SK-N-SH (cell line): Measurements from ENCODE around the gene MYEOV. TPM values are rescaled to one million over a fixed set of nuclear protein-coding genes. Genes with fewer than 3 reads are reported as not detected.

ENCODE experiments used
- CTCF ChIA-PET: fragments of 300-600, 350-600 bp; formaldehyde crosslinking; extraction: SDS; loops from one replicate; lab custom pipeline; 2021; lab: Yijun Ruan, JAX
- POLR2A ChIA-PET: fragments of 350-600 bp; sonication (Branson Sonifier 250); formaldehyde crosslinking; extraction: SDS; loops from one replicate; lab custom pipeline; 2020; ENCODE audit warnings: antibody characterized with exemption, inconsistent platforms; lab: Yijun Ruan, JAX
- DNase-seq: peaks from one replicate; pipeline ENCODE4 v3.0.0; 2012
- H2AFZ ChIP-seq: fragments of 200-600 bp; sonication (generic); 2 replicates; pipeline ENCODE4 v1.8.1; 2016; ENCODE audit warnings: antibody characterized with exemption, mild to moderate bottlenecking, low read depth
- H3F3A ChIP-seq: fragments of 200-600 bp; sonication (generic); replicated peaks from 2 replicates; pipeline ENCODE3; 2016; ENCODE audit warnings: antibody characterized with exemption, mild to moderate bottlenecking; ENCODE audit not compliant: insufficient read depth
- H3K27ac ChIP-seq, 2 experiments: fragments of 200-500 bp in 1 of 2; fragments of 200-600 bp in 1 of 2; sonication (Bioruptor generic) in 1 of 2; sonication (generic), shearing (Covaris generic) in 1 of 2; 2 replicates each; pipeline versions ENCODE4 v1.5.1 to v1.6.1; 2014 to 2016; ENCODE audit warnings: low read depth in 2 of 2, inconsistent platforms in 1 of 2, low read length in 1 of 2, mild to moderate bottlenecking in 1 of 2, mixed read lengths in 1 of 2
- H3K27me3 ChIP-seq: fragments of 200-600 bp; sonication (generic), shearing (Covaris generic); 2 replicates; pipeline ENCODE4 v1.6.1; 2016; ENCODE audit warnings: mixed run types; ENCODE audit not compliant: insufficient read depth
- H3K36me3 ChIP-seq, 2 experiments: fragments of 200-500 bp in 1 of 2; fragments of 200-600 bp in 1 of 2; sonication (Bioruptor generic) in 1 of 2; sonication (generic) in 1 of 2; replicated peaks in 1 of 2; 2 replicates each; pipeline versions ENCODE3 to v1.5.1; 2014 to 2016; ENCODE audit warnings: low read length in 1 of 2, mild to moderate bottlenecking in 1 of 2; ENCODE audit not compliant: insufficient read depth in 2 of 2, control insufficient read depth in 1 of 2
- H3K4me1 ChIP-seq, 2 experiments: fragments of 200-500 bp in 1 of 2; fragments of 200-600 bp in 1 of 2; sonication (Bioruptor generic) in 1 of 2; sonication (generic), shearing (Covaris generic) in 1 of 2; 2 replicates each; pipeline versions ENCODE4 v1.5.1 to v1.6.1; 2014 to 2016; ENCODE audit warnings: low read depth in 1 of 2, low read length in 1 of 2, mixed run types in 1 of 2; ENCODE audit not compliant: insufficient read depth in 2 of 2, control insufficient read depth in 1 of 2
- H3K4me2 ChIP-seq: fragments of 200-600 bp; sonication (generic), shearing (Covaris generic); 2 replicates; pipeline ENCODE4 v1.6.1; 2017; ENCODE audit warnings: mixed run types
- H3K4me3 ChIP-seq, 2 experiments: fragments of 200-500 bp in 1 of 2; fragments of 200-600 bp in 1 of 2; sonication (Bioruptor generic) in 1 of 2; sonication (generic), shearing (Covaris generic) in 1 of 2; 2 replicates each; pipeline versions ENCODE4 v1.5.1 to v1.8.1; 2014 to 2016; ENCODE audit warnings: low read depth in 2 of 2, inconsistent platforms in 1 of 2, low read length in 1 of 2, mild to moderate bottlenecking in 1 of 2, mixed read lengths in 1 of 2, moderate library complexity in 1 of 2
- H3K79me2 ChIP-seq: fragments of 200-600 bp; sonication (generic); 2 replicates; pipeline ENCODE4 v1.8.1; 2017; ENCODE audit warnings: mild to moderate bottlenecking; ENCODE audit not compliant: insufficient read depth
- H3K9ac ChIP-seq: fragments of 200-600 bp; sonication (generic); 2 replicates; pipeline ENCODE4 v1.6.1; 2017; ENCODE audit warnings: mixed run types
- H3K9me2 ChIP-seq: fragments of 200-600 bp; sonication (generic); 2 replicates; pipeline ENCODE4 v1.6.1; 2017; ENCODE audit warnings: mixed run types
- H3K9me3 ChIP-seq: fragments of 200-600 bp; sonication (generic); 2 replicates; pipeline ENCODE4 v1.6.1; 2017; ENCODE audit warnings: mixed run types, mild to moderate bottlenecking, moderate library complexity
- H4K20me1 ChIP-seq: fragments of 200-600 bp; sonication (generic); 2 replicates; pipeline ENCODE4 v1.6.1; 2017; ENCODE audit warnings: mild to moderate bottlenecking, mixed run types; ENCODE audit not compliant: insufficient read depth
- ELF1 ChIP-seq: IDR thresholded peaks from 2 replicates; pipeline ENCODE4 v1.4.0; 2012
- EP300 ChIP-seq, 2 experiments: IDR thresholded peaks; 2 replicates each; pipeline versions ENCODE4 v1.4.0 to v1.6.1; 2012; ENCODE audit warnings: borderline replicate concordance in 1 of 2, low read depth in 1 of 2, low read length in 1 of 2
- EZH2phosphoT487 ChIP-seq: fragments of 200-600 bp; sonication (generic); IDR thresholded peaks from 2 replicates; pipeline ENCODE4 v1.6.1; 2017; ENCODE audit warnings: low read depth, mixed run types, mild to moderate bottlenecking, antibody characterized with exemption, moderate library complexity, borderline replicate concordance
- FOSL2 ChIP-seq: IDR thresholded peaks from 2 replicates; pipeline ENCODE4 v1.4.0; 2012; ENCODE audit warnings: low read depth, mild to moderate bottlenecking, moderate library complexity, borderline replicate concordance
- FOXM1 ChIP-seq: IDR thresholded peaks from 2 replicates; pipeline ENCODE4 v1.4.0; 2012; ENCODE audit warnings: low read depth, mild to moderate bottlenecking
- GABPA ChIP-seq: IDR thresholded peaks from 2 replicates; pipeline ENCODE4 v1.4.0; 2012; ENCODE audit warnings: low read depth, mild to moderate bottlenecking
- JUND ChIP-seq: IDR thresholded peaks from 2 replicates; pipeline ENCODE4 v1.4.0; 2012
- MEF2A ChIP-seq: IDR thresholded peaks from 2 replicates; pipeline ENCODE4 v1.4.0; 2012; ENCODE audit warnings: low read depth, borderline replicate concordance
- MXI1 ChIP-seq: IDR thresholded peaks from 2 replicates; pipeline ENCODE4 v1.6.1; 2012; ENCODE audit warnings: mild to moderate bottlenecking, low read depth, low read length, improper control_type of control experiment
- NFIC ChIP-seq: IDR thresholded peaks from 2 replicates; pipeline ENCODE4 v1.4.0; 2012; ENCODE audit warnings: borderline replicate concordance
- POLR2AphosphoS5 ChIP-seq: IDR thresholded peaks from 2 replicates; pipeline ENCODE4 v1.6.1; 2012; ENCODE audit warnings: low read depth, low read length
- RCOR1 ChIP-seq: fragments of 150-350 bp; IDR thresholded peaks from 2 replicates; pipeline ENCODE4 v1.6.1; 2017; ENCODE audit warnings: antibody characterized with exemption, low read length
- REST ChIP-seq: IDR thresholded peaks from 2 replicates; pipeline ENCODE4 v1.6.1; 2012; ENCODE audit warnings: mild to moderate bottlenecking, low read depth, low read length, moderate library complexity
- SIN3A ChIP-seq: IDR thresholded peaks from 2 replicates; pipeline ENCODE4 v1.6.1; 2012; ENCODE audit warnings: low read depth, mild to moderate bottlenecking, low read length, moderate library complexity, borderline replicate concordance
- TAF1 ChIP-seq: IDR thresholded peaks from 2 replicates; pipeline ENCODE4 v1.6.1; 2012; ENCODE audit warnings: low read depth, mild to moderate bottlenecking, low read length, moderate library complexity, borderline replicate concordance
- WGBS: methylation state at CpG from one replicate; pipeline ENCODE4 v1.1.6; 2017; ENCODE audit warnings: low lambda C conversion rate; 5-methylcytosine and 5-hydroxymethylcytosine counted together
- polyA plus RNA-seq, 3 experiments: library from polyadenylated mRNA; depleted of rRNA; stranded (reverse); fragments of >200 nt; gene quantifications; 2 replicates each; pipeline ENCODE4 v1.2.3, GENCODE V29; 2012
- TF ChIP-seq, protein P1 (sequence below): IDR thresholded peaks from 2 replicates; pipeline ENCODE4 v1.4.0; 2012; ENCODE audit warnings: low read depth, borderline replicate concordance

The MYEOV gene
- polyA plus RNA-seq, 1 of the 3 experiments (the other 2 are of a cell fraction) = 3.0 TPM

- CTCF ChIA-PET = interaction anchor here (1.1 kb wide), 1 partner anchor 349 kb away, joined by 5 read pairs; no protein-coding TSS in a partner anchor
These were observed 1.4 kb downstream of the MYEOV start for GRCh38 chr11:69295079-69295994.

GRCh38 chr11:69295995-69296889 lies 2.3 kb downstream of the MYEOV start:
- Histone ChIP-seq H4K20me1 (no peaks in the 10 kb centered on the region), H3K4me2 (peak overlapping the region; percentile 62; the same call in 1 of the 2 replicates), H2AFZ (no peak overlapping the region), H3K9me3 (no peaks in the 10 kb centered on the region), H3K4me3 (no peak overlapping the region), H3F3A (peaks cover 40% of the 10 kb centered on the region), H3K4me1 (peaks cover 16 to 47% of the 10 kb centered on the region in 2 experiments; a peak in 3 of 4 replicates), H3K27ac (peak overlapping the region; percentile 84 to 95), H3K9ac (peak overlapping the region; percentile 42; the same call in 1 of the 2 replicates), H3K27me3 (no peaks in the 10 kb centered on the region), H3K79me2 (peaks cover 14% of the 10 kb centered on the region; the same call in 1 of the 2 replicates), H3K9me2 (no peaks in the 10 kb centered on the region), H3K36me3 (no peaks in the 10 kb centered on the region)
- ChIA-PET CTCF (interaction anchor here (1.1 to 2.5 kb wide), 3 partner anchors 195 to 348 kb away, joined by 4 to 13 read pairs (median 5); no protein-coding TSS in a partner anchor), POLR2A (no interaction called here)
- 91% methylated on average over 15 of the region's 18 CpGs for WGBS
- DNase-seq = no peak
- TF ChIP-seq, protein P1, sequence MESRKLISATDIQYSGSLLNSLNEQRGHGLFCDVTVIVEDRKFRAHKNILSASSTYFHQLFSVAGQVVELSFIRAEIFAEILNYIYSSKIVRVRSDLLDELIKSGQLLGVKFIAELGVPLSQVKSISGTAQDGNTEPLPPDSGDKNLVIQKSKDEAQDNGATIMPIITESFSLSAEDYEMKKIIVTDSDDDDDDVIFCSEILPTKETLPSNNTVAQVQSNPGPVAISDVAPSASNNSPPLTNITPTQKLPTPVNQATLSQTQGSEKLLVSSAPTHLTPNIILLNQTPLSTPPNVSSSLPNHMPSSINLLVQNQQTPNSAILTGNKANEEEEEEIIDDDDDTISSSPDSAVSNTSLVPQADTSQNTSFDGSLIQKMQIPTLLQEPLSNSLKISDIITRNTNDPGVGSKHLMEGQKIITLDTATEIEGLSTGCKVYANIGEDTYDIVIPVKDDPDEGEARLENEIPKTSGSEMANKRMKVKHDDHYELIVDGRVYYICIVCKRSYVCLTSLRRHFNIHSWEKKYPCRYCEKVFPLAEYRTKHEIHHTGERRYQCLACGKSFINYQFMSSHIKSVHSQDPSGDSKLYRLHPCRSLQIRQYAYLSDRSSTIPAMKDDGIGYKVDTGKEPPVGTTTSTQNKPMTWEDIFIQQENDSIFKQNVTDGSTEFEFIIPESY = no peak
- TF ChIP-seq MEF2A (no peak), FOSL2 (no peak), TAF1 (no peak), NFIC (no peak), GABPA (no peak), REST (no peak), EP300 (IDR thresholded peaks at IDR 0.05; ENCODE audit: borderline replicate concordance in 1 of 2, low read depth in 1 of 2, low read length in 1 of 2) (no peak), ELF1 (no peak), RCOR1 (no peak), JUND (no peak)

More at GRCh38 chr11:69295079-69295994, 1.4 kb downstream of the MYEOV start:
- Histone ChIP-seq H2AFZ (no peak overlapping the region), H3F3A (peaks cover 32% of the 10 kb centered on the region), H3K9me3 (no peaks in the 10 kb centered on the region), H3K4me1 (peaks cover 16 to 38% of the 10 kb centered on the region in 2 experiments; a peak in 3 of 4 replicates), H3K9ac (no peak overlapping the region), H4K20me1 (no peaks in the 10 kb centered on the region), H3K27me3 (no peaks in the 10 kb centered on the region), H3K9me2 (no peaks in the 10 kb centered on the region), H3K79me2 (peaks cover 10% of the 10 kb centered on the region; the same call in 1 of the 2 replicates), H3K36me3 (no peaks in the 10 kb centered on the region), H3K4me3 (no peak overlapping the region), H3K27ac (no peak overlapping the region), H3K4me2 (no peak overlapping the region)
- 81% methylated on average over 27 of the region's 31 CpGs for WGBS
- no peak for DNase-seq
- TF ChIP-seq FOXM1 (no peak), POLR2AphosphoS5 (no peak), SIN3A (no peak), EZH2phosphoT487 (no peak), GABPA (no peak), TAF1 (no peak), MXI1 (no peak)
- TF ChIP-seq, protein P1 = no peak
- POLR2A ChIA-PET = no interaction called here
